GM12878 (cell line): Measurements from ENCODE around the gene CCDC127. TPM values are rescaled to one million over a fixed set of nuclear protein-coding genes. Genes with fewer than 3 reads are reported as not detected.

Experiments
- ATAC-seq: fragments of 200-7000 bp; cut with Tn5 transposase; 3 replicates; pipeline ENCODE4 v1.9.1; 2020; ENCODE audit warnings: mild to moderate bottlenecking, moderate library complexity
- BruUV-seq: library from RNA; stranded (reverse); fragments of 400-500 nt; replicated peaks from 2 replicates; lab custom pipeline; 2021; lab: Mats Ljungman, UMichigan
- CTCF ChIA-PET: fragments of 300-600 bp; sonication (Branson Sonifier 250); formaldehyde crosslinking; extraction: SDS; loops from one replicate; lab custom pipeline; 2021; ENCODE audit warnings: inconsistent platforms; lab: Yijun Ruan, JAX
- POLR2A ChIA-PET: fragments of 350-600 bp; formaldehyde crosslinking; extraction: SDS; loops from one replicate; lab custom pipeline; 2021; ENCODE audit warnings: inconsistent platforms; lab: Charles Lee
- RAD21 ChIA-PET: fragments of 300-600 bp; sonication (Branson Sonifier 250); formaldehyde crosslinking; loops from one replicate; lab custom pipeline; 2023; ENCODE audit warnings: antibody characterized with exemption; ENCODE audit not compliant: unreplicated experiment; lab: Charles Lee
- SMC1A ChIA-PET: fragments of 300-600 bp; sonication (Branson Sonifier 250); formaldehyde crosslinking; loops from one replicate; lab custom pipeline; 2023; ENCODE audit not compliant: unreplicated experiment, uncharacterized antibody; lab: Charles Lee
- DNase-seq: peaks from one replicate; pipeline ENCODE4 v3.0.0-alpha.2; 2011; ENCODE audit warnings: low read depth, low spot score
- FAIRE-seq: peaks from 3 replicates; lab custom pipeline; 2011; peaks lifted over from hg19 to GRCh38; lab: Jason Lieb, UNC
- H2AFZ ChIP-seq: 2 replicates; pipeline ENCODE4 v1.6.0; 2011; ENCODE audit warnings: low read depth, low read length, control low read depth; ENCODE audit not compliant: control insufficient read depth
- H3K27ac ChIP-seq: 2 replicates; pipeline ENCODE4 v1.5.1; 2011; ENCODE audit warnings: control low read depth; ENCODE audit not compliant: control insufficient read depth, insufficient read depth
- H3K27me3 ChIP-seq, 2 experiments: replicated peaks in 1 of 2; 2 replicates each; pipeline versions ENCODE4 v1.6.0 to v1.6.1; 2011; ENCODE audit warnings: low read length in 1 of 2; ENCODE audit not compliant: control insufficient read depth in 2 of 2, insufficient read depth in 2 of 2
- H3K36me3 ChIP-seq, 2 experiments: 2 replicates each; pipeline ENCODE4 v1.5.1; 2011; ENCODE audit warnings: low read length in 1 of 2; ENCODE audit not compliant: control insufficient read depth in 2 of 2, insufficient read depth in 2 of 2
- H3K4me1 ChIP-seq: 2 replicates; pipeline ENCODE4 v1.6.1; 2011; ENCODE audit warnings: mild to moderate bottlenecking, low read length, moderate library complexity, mixed read lengths; ENCODE audit not compliant: control insufficient read depth, insufficient read depth
- H3K4me2 ChIP-seq: 2 replicates; pipeline ENCODE4 v1.6.0; 2011; ENCODE audit warnings: control low read depth; ENCODE audit not compliant: control insufficient read depth, insufficient read depth
- H3K4me3 ChIP-seq: fragments of 200-600 bp; sonication (generic); 2 replicates; pipeline ENCODE4 v1.5.1; 2016
- H3K79me2 ChIP-seq: 2 replicates; pipeline ENCODE4 v1.6.0; 2011; ENCODE audit warnings: low read length; ENCODE audit not compliant: control insufficient read depth, insufficient read depth
- H3K9ac ChIP-seq: 2 replicates; pipeline ENCODE4 v1.8.0; 2011; ENCODE audit warnings: low read length, control low read depth, mixed read lengths; ENCODE audit not compliant: control insufficient read depth, insufficient read depth
- H3K9me3 ChIP-seq: replicated peaks from 3 replicates; pipeline ENCODE4 v1.5.1; 2011; ENCODE audit warnings: mild to moderate bottlenecking, low read length; ENCODE audit not compliant: control insufficient read depth, insufficient read depth
- H4K20me1 ChIP-seq: 2 replicates; pipeline ENCODE4 v1.6.0; 2011; ENCODE audit not compliant: control insufficient read depth, insufficient read depth
- BRCA1 ChIP-seq: IDR thresholded peaks from 2 replicates; pipeline ENCODE4 v1.6.1; 2011; ENCODE audit warnings: low read depth, low read length, improper control_type of control experiment
- EGR1 ChIP-seq, 2 experiments: IDR thresholded peaks; 1 replicate in 1 of 2; 2 replicates in 1 of 2; pipeline ENCODE4 v1.6.1; 2011 to 2012; ENCODE audit warnings: low read depth in 2 of 2, low read length in 2 of 2, borderline replicate concordance in 1 of 2, mild to moderate bottlenecking in 1 of 2, moderate library complexity in 1 of 2
- ESRRA ChIP-seq: IDR thresholded peaks from 2 replicates; pipeline ENCODE4 v1.6.1; 2012; ENCODE audit warnings: mild to moderate bottlenecking, low read length, improper control_type of control experiment
- POLR2A ChIP-seq: IDR thresholded peaks from 2 replicates; pipeline ENCODE4 v1.6.1; 2011; ENCODE audit warnings: low read depth, mild to moderate bottlenecking, low read length
- POU2F2 ChIP-seq: IDR thresholded peaks from 3 replicates; pipeline ENCODE4 v1.6.1; 2011; ENCODE audit warnings: low read depth, mild to moderate bottlenecking, low read length, borderline replicate concordance
- WGBS: methylation state at CpG from one replicate; pipeline ENCODE4 v1.1.6; 2016; ENCODE audit warnings: low lambda C conversion rate; ENCODE audit not compliant: insufficient replicate concordance, insufficient coverage; ENCODE audit errors: missing lambda C conversion rate; 5-methylcytosine and 5-hydroxymethylcytosine counted together
- in situ Hi-C: fragments of 300-500 bp; cut with MboI; formaldehyde crosslinking; loops from 9 replicates; pipeline ENCODE4 v1.14.3; 2018; ENCODE audit warnings: mixed read lengths
- intact Hi-C: fragments of 100-400 bp; cut with micrococcal nuclease; formaldehyde crosslinking; loops from one replicate; pipeline ENCODE4 v1.14.2; 2022; ENCODE audit not compliant: unreplicated experiment
- polyA plus RNA-seq, 11 experiments: library from polyadenylated mRNA; depleted of rRNA in 4 of 11; unstranded in 6 of 11; stranded (reverse) in 5 of 11; fragments of >200 nt; fragmentation: Nextera tagmentation in 4 of 11; fragmentation: Illumina TruSeq in 1 of 11; extraction: Ambion mirVana in 4 of 11; extraction: Trizol in 1 of 11; gene quantifications; 1 replicate in 1 of 11; 2 replicates in 10 of 11; pipeline versions ENCODE4 v1.2.1 to v1.2.3, GENCODE V29; 2011 to 2016; ENCODE audit warnings: inconsistent platforms in 2 of 11, missing spikeins in 2 of 11, low read depth in 1 of 11
- total RNA-seq, 4 experiments: library from RNA; depleted of rRNA in 3 of 4; stranded (reverse); fragments of >200 nt in 3 of 4; fragmentation: Illumina TruSeq in 1 of 4; extraction: Trizol in 1 of 4; gene quantifications; 2 replicates each; pipeline versions ENCODE4 v1.2.1 to v1.2.3, GENCODE V29; 2013 to 2021
- TF ChIP-seq, protein P1 (sequence below): fragments of 450-650 bp; IDR thresholded peaks from 2 replicates; pipeline ENCODE4 v1.6.1; 2016; ENCODE audit warnings: mild to moderate bottlenecking
- TF ChIP-seq, protein P2 (sequence below): IDR thresholded peaks from 2 replicates; pipeline ENCODE4 v1.6.1; 2011; ENCODE audit warnings: low read depth, mild to moderate bottlenecking, low read length, moderate library complexity, borderline replicate concordance; ENCODE audit errors: extremely low read depth
- TF ChIP-seq, protein P3 (sequence below): fragments of 450-650 bp; IDR thresholded peaks from 2 replicates; pipeline ENCODE4 v1.6.1; 2017; ENCODE audit warnings: low read depth, mild to moderate bottlenecking, moderate library complexity

CCDC127 gene
- total and polyA plus RNA-seq, 10 of the 15 experiments (the other 5 are each of a cell fraction or from before 2014, with no cell fraction given), result 1.9 to 6.9 (median 2.9) TPM

DNA sequence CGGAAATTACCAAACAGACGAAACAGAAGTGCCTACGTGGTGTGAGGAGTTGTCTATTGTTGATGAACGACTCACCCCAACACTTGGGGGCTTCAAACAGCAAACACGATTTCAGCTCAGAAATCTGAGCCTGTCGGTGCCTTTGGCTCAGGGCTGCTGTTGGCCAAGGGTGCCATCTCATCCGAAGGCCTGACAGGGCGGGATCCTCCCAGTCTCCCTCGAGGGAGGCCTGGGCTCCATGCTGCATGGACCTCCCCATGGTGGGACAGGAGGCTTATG, 25.3 kb downstream of the CCDC127 start:
- H3K27me3 ChIP-seq, result no peaks in the 10 kb centered on the region; a peak in 1 of 4 replicates
- H3K4me3 ChIP-seq, result no peak overlapping the region
- no peak overlapping the region for H3K9ac ChIP-seq
- peaks cover 32% of the 10 kb centered on the region for H3K4me1 ChIP-seq
- no peaks in the 10 kb centered on the region for H3K9me3 ChIP-seq
- H4K20me1 ChIP-seq, result no peaks in the 10 kb centered on the region; the same call in 1 of the 2 replicates
- intact Hi-C loops, result no loop called here
- ChIA-PET CTCF (no interaction called here), SMC1A (no interaction called here), RAD21 (no interaction called here), POLR2A (no interaction called here)
- 68% methylated on average over 9 of the region's 9 CpGs for WGBS
- no peak overlapping the region for H3K27ac ChIP-seq
- no peak for FAIRE-seq
- in situ Hi-C loops, result no loop called here
- ATAC-seq, result no peak
- H3K79me2 ChIP-seq, result no peaks in the 10 kb centered on the region
- BruUV-seq, result no TSS peak
- H2AFZ ChIP-seq, result no peak overlapping the region
- DNase-seq, result no peak
- no peak for TF ChIP-seq POU2F2
- no peak for TF ChIP-seq ESRRA
- TF ChIP-seq, protein P1, sequence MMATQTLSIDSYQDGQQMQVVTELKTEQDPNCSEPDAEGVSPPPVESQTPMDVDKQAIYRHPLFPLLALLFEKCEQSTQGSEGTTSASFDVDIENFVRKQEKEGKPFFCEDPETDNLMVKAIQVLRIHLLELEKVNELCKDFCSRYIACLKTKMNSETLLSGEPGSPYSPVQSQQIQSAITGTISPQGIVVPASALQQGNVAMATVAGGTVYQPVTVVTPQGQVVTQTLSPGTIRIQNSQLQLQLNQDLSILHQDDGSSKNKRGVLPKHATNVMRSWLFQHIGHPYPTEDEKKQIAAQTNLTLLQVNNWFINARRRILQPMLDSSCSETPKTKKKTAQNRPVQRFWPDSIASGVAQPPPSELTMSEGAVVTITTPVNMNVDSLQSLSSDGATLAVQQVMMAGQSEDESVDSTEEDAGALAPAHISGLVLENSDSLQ, result no peak
- TF ChIP-seq, protein P2, sequence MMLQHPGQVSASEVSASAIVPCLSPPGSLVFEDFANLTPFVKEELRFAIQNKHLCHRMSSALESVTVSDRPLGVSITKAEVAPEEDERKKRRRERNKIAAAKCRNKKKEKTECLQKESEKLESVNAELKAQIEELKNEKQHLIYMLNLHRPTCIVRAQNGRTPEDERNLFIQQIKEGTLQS, result no peak
- no peak for TF ChIP-seq EGR1 (IDR thresholded peaks at IDR 0.05; ENCODE audit: borderline replicate concordance in 1 of 2, low read depth in 2 of 2, low read length in 2 of 2)
- no peak for TF ChIP-seq BRCA1
- TF ChIP-seq, protein P3, sequence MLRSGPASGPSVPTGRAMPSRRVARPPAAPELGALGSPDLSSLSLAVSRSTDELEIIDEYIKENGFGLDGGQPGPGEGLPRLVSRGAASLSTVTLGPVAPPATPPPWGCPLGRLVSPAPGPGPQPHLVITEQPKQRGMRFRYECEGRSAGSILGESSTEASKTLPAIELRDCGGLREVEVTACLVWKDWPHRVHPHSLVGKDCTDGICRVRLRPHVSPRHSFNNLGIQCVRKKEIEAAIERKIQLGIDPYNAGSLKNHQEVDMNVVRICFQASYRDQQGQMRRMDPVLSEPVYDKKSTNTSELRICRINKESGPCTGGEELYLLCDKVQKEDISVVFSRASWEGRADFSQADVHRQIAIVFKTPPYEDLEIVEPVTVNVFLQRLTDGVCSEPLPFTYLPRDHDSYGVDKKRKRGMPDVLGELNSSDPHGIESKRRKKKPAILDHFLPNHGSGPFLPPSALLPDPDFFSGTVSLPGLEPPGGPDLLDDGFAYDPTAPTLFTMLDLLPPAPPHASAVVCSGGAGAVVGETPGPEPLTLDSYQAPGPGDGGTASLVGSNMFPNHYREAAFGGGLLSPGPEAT, result no peak
- TF ChIP-seq POLR2A, result no peak
- H3K36me3 ChIP-seq, result no peaks in the 10 kb centered on the region
- H3K4me2 ChIP-seq, result no peak overlapping the region
